Liver (tissue), 9 donors: ENCODE measurements around the gene CACNA1C. TPM values are rescaled to one million over a fixed set of nuclear protein-coding genes. Genes with fewer than 3 reads are reported as not detected.

Experiments used
- DNase-seq: peaks from one replicate; pipeline ENCODE4 v3.0.0-alpha.2; 2017; ENCODE audit warnings: low spot score
- H3K27ac ChIP-seq, 2 donors: one replicate each; pipeline ENCODE4 v1.7.0; 2013; ENCODE audit warnings: inconsistent platforms in 2 of 2, low read length in 2 of 2, control low read depth in 1 of 2, low read depth in 1 of 2, mild to moderate bottlenecking in 1 of 2
- H3K27me3 ChIP-seq, 4 donors: one replicate each; pipeline versions ENCODE4 v1.6.1 to v1.7.0; 2013; ENCODE audit warnings: low read length in 3 of 4, inconsistent platforms in 1 of 4, mild to moderate bottlenecking in 1 of 4, moderate library complexity in 1 of 4; ENCODE audit not compliant: control insufficient read depth in 4 of 4, insufficient read depth in 4 of 4
- H3K36me3 ChIP-seq, 4 donors: one replicate each; pipeline versions ENCODE4 v1.6.1 to v1.7.0; 2013; ENCODE audit warnings: low read length in 3 of 4, mild to moderate bottlenecking in 3 of 4, low read depth in 1 of 4, moderate library complexity in 1 of 4; ENCODE audit not compliant: control insufficient read depth in 4 of 4, insufficient read depth in 3 of 4
- H3K4me1 ChIP-seq, 4 donors: one replicate each; pipeline versions ENCODE4 v1.6.1 to v1.7.0; 2013; ENCODE audit warnings: low read length in 3 of 4, mild to moderate bottlenecking in 3 of 4, moderate library complexity in 1 of 4; ENCODE audit not compliant: control insufficient read depth in 4 of 4, insufficient read depth in 4 of 4
- H3K4me3 ChIP-seq, 3 donors: one replicate each; pipeline versions ENCODE4 v1.6.1 to v1.7.0; 2013; ENCODE audit warnings: low read length in 3 of 3, control low read depth in 1 of 3, low read depth in 1 of 3, mild to moderate bottlenecking in 1 of 3
- H3K9ac ChIP-seq, 2 donors: one replicate each; pipeline ENCODE4 v1.7.0; 2013; ENCODE audit warnings: low read length in 2 of 2, mild to moderate bottlenecking in 2 of 2, moderate library complexity in 2 of 2, control low read depth in 1 of 2, low read depth in 1 of 2
- H3K9me3 ChIP-seq, 4 donors: one replicate each; pipeline versions ENCODE4 v1.6.1 to v1.7.0; 2013; ENCODE audit warnings: low read length in 3 of 4; ENCODE audit not compliant: control insufficient read depth in 4 of 4
- EGR1 ChIP-seq, 2 donors: IDR thresholded peaks; 2 replicates each; pipeline ENCODE4 v1.6.1; 2016 to 2018; ENCODE audit warnings: antibody characterized with exemption in 2 of 2, low read depth in 2 of 2
- FOXA1 ChIP-seq: IDR thresholded peaks from 2 replicates; pipeline ENCODE4 v1.6.1; 2016; ENCODE audit warnings: antibody characterized with exemption
- GABPA ChIP-seq, 2 donors: IDR thresholded peaks in 1 of 2; conservative IDR thresholded peaks in 1 of 2; 2 replicates each; pipeline ENCODE4 v1.6.1; 2016; ENCODE audit warnings: antibody characterized with exemption in 2 of 2, mild to moderate bottlenecking in 1 of 2, moderate library complexity in 1 of 2
- HNF4A ChIP-seq, 2 donors: conservative IDR thresholded peaks; 2 replicates each; pipeline ENCODE4 v1.6.1; 2016; ENCODE audit warnings: antibody characterized with exemption in 2 of 2, mild to moderate bottlenecking in 2 of 2
- HNF4G ChIP-seq: IDR thresholded peaks from 2 replicates; pipeline ENCODE4 v1.6.1; 2016; ENCODE audit warnings: antibody characterized with exemption
- NR2F2 ChIP-seq: IDR thresholded peaks from 2 replicates; pipeline ENCODE4 v1.6.1; 2016; ENCODE audit warnings: antibody characterized with exemption
- RAD21 ChIP-seq, 2 donors: IDR thresholded peaks; 2 replicates each; pipeline ENCODE4 v1.6.1; 2016; ENCODE audit warnings: antibody characterized with exemption in 2 of 2, mild to moderate bottlenecking in 2 of 2
- RXRA ChIP-seq, 2 donors: IDR thresholded peaks; 2 replicates each; pipeline ENCODE4 v1.6.1; 2017 to 2018; ENCODE audit warnings: antibody characterized with exemption in 2 of 2, mild to moderate bottlenecking in 1 of 2
- SP1 ChIP-seq: IDR thresholded peaks from 2 replicates; pipeline ENCODE4 v1.6.1; 2018; ENCODE audit warnings: antibody characterized with exemption, mild to moderate bottlenecking
- TAF1 ChIP-seq: conservative IDR thresholded peaks from 2 replicates; pipeline ENCODE4 v1.6.1; 2016; ENCODE audit warnings: antibody characterized with exemption, mild to moderate bottlenecking
- YY1 ChIP-seq: IDR thresholded peaks from 2 replicates; pipeline ENCODE4 v1.6.1; 2016; ENCODE audit warnings: antibody characterized with exemption, mild to moderate bottlenecking
- WGBS: extraction: QIAGEN DNeasy Blood & Tissue Kit; methylation state at CpG from one replicate; pipeline ENCODE4 v1.1.7; 2013; 5-methylcytosine and 5-hydroxymethylcytosine counted together
- polyA plus RNA-seq, 2 donors: library from polyadenylated mRNA; stranded (reverse) in 1 of 2; unstranded in 1 of 2; fragments of 200-250 nt in 1 of 2; fragments of >200 nt in 1 of 2; fragmentation: Nextera tagmentation in 1 of 2; extraction: Ambion mirVana in 1 of 2; gene quantifications; one replicate each; pipeline versions ENCODE4 v1.2.1 to v1.2.3, GENCODE V29; 2013 to 2015
- total RNA-seq, 2 donors: library from RNA; depleted of rRNA; stranded (reverse); fragments of >200 nt; gene quantifications; one replicate each; pipeline ENCODE4 v1.2.3, GENCODE V29; 2014
- TF ChIP-seq, protein P1 (sequence below): IDR thresholded peaks from 2 replicates; pipeline ENCODE4 v1.6.1; 2016; ENCODE audit warnings: antibody characterized with exemption
- TF ChIP-seq, protein P2 (sequence below): IDR thresholded peaks from 2 replicates; pipeline ENCODE4 v1.6.1; 2016; ENCODE audit warnings: antibody characterized with exemption
- TF ChIP-seq, protein P3 (sequence below): fragments of 150-350 bp; IDR thresholded peaks from 2 replicates; pipeline ENCODE4 v1.5.1; 2017; ENCODE audit warnings: improper control_type of control experiment, low read depth, low read length; ENCODE audit not compliant: missing input control
- donor health status: healthy.
- donor health status: healthy.
- donor health status: healthy.
- donor health status: healthy.
- donor health status: healthy.

The CACNA1C gene
- total and polyA plus RNA-seq, 4 donors = 0.23 to 1.9 (median 0.41) TPM

DNA sequence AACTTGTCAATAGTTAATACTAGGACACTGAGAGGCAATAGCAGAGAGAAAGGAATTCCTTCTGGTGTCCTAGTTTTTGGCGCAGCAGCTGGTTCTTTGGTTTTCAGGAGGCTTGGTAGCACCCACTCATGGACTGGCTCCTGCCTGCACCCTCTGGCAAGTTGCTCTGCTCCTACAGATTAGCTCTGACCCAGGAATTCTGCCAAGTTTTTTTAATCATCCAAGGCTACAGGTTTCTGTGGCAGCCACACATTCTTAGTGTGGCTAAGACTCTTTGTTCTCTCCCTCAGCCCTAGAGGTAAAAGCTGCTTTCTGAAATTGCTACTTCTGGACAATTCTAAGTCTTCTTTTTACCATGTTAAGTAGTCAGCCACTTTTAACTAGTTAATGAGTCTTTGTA is 670.0 kb downstream of the CACNA1C start:
- DNase-seq = no peak
- 90% methylated on average over 1 of the region's 1 CpG for WGBS
- no peaks in the 10 kb centered on the region for H3K36me3 ChIP-seq
- no peaks in the 10 kb centered on the region for H3K9me3 ChIP-seq
- H3K27me3 ChIP-seq = peaks cover 0 to 5% (median 0%) of the 10 kb centered on the region in 4 donors
- H3K27ac ChIP-seq = no peak overlapping the region
- H3K4me1 ChIP-seq = no peaks in the 10 kb centered on the region
- no peak overlapping the region for H3K9ac ChIP-seq
- TF ChIP-seq FOXA1 (no peak), SP1 (no peak), HNF4A (conservative IDR thresholded peaks at IDR 0.05) (no peak), TAF1 (no peak), RAD21 (IDR thresholded peaks at IDR 0.05) (no peak), NR2F2 (no peak)
- TF ChIP-seq, protein P1, sequence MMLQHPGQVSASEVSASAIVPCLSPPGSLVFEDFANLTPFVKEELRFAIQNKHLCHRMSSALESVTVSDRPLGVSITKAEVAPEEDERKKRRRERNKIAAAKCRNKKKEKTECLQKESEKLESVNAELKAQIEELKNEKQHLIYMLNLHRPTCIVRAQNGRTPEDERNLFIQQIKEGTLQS = no peak
- TF ChIP-seq, protein P2, sequence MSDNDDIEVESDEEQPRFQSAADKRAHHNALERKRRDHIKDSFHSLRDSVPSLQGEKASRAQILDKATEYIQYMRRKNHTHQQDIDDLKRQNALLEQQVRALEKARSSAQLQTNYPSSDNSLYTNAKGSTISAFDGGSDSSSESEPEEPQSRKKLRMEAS = no peak
- no peak overlapping the region for H3K4me3 ChIP-seq

DNA sequence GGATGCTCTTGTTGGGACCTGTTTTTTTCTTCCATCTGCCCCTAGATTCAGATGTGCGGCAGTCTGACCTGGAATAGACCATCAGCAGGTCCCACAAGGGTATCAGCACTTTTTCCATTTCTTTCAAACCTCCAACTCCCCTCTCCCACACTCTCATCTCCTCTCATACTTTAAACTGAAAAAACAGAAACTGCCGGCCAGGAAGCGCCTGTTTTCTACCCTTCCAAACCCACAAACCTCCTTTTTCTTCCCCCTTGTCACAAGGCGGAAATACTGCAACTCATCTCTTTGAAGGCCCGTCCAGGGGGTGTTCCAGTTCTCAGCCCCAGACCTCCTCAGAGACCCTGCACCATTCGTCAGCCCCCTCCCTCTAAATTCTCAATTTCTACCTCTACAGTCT is 679.5 kb downstream of the CACNA1C start:
- TF ChIP-seq RXRA (IDR thresholded peaks at IDR 0.05) (no peak), RAD21 (IDR thresholded peaks at IDR 0.05) (no peak), GABPA (IDR thresholded peaks at IDR 0.05 in 1 of 2, conservative IDR thresholded peaks at IDR 0.05 in 1 of 2) (no peak)
- Histone ChIP-seq H3K4me3 (no peak overlapping the region), H3K27me3 (peaks cover 0 to 3% (median under 1%) of the 10 kb centered on the region in 4 donors), H3K9ac (no peak overlapping the region), H3K4me1 (no peaks in the 10 kb centered on the region), H3K36me3 (no peaks in the 10 kb centered on the region), H3K9me3 (no peaks in the 10 kb centered on the region), H3K27ac (no peak overlapping the region)
- DNase-seq = no peak
- 62% methylated on average over 6 of the region's 6 CpGs for WGBS

DNA sequence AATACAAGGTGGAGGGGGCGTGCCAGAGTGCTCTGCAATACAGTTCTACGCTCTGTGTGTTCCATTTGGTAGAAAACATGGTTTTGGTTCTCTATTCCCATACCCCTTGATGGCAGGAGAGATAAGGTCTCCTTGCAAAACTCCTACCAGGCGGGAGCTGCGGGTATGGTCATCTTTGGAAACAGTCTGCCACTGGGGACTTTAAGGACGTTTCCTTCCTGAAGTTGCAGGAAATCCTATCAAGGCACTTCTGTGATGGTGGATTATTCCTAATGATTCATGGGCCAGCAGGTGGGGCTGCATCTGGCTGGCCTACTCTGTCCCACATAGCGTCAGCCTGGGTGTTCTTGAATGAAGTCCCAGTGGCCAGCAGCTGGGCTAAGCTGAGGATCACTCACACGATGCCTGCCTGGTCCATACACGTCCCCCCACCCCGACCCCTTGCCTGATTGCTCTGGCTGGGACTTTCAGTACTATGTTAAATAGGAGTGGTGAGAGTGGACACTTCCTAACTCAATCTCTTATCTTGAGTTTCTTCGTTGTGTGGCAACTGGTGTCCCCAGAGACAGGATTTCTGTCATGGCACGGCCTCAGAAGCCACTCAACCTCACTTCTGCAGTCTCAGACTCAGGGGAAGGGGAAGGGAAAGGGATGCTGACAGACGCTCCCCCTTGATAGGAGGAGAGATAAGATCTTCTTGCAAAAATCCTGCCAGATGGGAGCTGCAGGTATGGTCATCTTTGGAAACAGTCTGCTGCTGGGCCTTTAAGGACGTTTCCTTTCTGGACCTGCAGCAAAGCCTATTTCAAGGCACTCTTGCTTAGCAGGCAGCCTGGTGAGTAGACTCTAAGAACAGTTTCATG is 680.9 kb downstream of the CACNA1C start:
- TF ChIP-seq HNF4G (no peak), EGR1 (IDR thresholded peaks at IDR 0.05; ENCODE audit: low read depth in 2 of 2) (no peak), YY1 (no peak)
- TF ChIP-seq, protein P1 = no peak
- TF ChIP-seq, protein P3, sequence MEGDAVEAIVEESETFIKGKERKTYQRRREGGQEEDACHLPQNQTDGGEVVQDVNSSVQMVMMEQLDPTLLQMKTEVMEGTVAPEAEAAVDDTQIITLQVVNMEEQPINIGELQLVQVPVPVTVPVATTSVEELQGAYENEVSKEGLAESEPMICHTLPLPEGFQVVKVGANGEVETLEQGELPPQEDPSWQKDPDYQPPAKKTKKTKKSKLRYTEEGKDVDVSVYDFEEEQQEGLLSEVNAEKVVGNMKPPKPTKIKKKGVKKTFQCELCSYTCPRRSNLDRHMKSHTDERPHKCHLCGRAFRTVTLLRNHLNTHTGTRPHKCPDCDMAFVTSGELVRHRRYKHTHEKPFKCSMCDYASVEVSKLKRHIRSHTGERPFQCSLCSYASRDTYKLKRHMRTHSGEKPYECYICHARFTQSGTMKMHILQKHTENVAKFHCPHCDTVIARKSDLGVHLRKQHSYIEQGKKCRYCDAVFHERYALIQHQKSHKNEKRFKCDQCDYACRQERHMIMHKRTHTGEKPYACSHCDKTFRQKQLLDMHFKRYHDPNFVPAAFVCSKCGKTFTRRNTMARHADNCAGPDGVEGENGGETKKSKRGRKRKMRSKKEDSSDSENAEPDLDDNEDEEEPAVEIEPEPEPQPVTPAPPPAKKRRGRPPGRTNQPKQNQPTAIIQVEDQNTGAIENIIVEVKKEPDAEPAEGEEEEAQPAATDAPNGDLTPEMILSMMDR = peak; percentile 5
- Histone ChIP-seq H3K27me3 (peaks cover 0 to 3% (median under 1%) of the 10 kb centered on the region in 4 donors), H3K9me3 (no peaks in the 10 kb centered on the region), H3K9ac (no peak overlapping the region), H3K36me3 (no peaks in the 10 kb centered on the region), H3K4me1 (no peaks in the 10 kb centered on the region), H3K27ac (no peak overlapping the region), H3K4me3 (no peak overlapping the region)
- WGBS = 55% methylated on average over 13 of the region's 13 CpGs
- DNase-seq = no peak
